Esophagus (tissue), 2 donors: ENCODE results near the gene RAB37. TPM values are rescaled to one million over a fixed set of nuclear protein-coding genes. Genes with fewer than 3 reads are reported as not detected.

Experiments used
- H3K27ac ChIP-seq, 2 donors: one replicate each; pipeline ENCODE4 v1.5.1; 2013; ENCODE audit warnings: low read depth in 2 of 2, mild to moderate bottlenecking in 2 of 2, inconsistent platforms in 1 of 2, low read length in 1 of 2, moderate library complexity in 1 of 2
- H3K27me3 ChIP-seq, 2 donors: one replicate each; pipeline ENCODE4 v1.6.1; 2013; ENCODE audit warnings: low read length in 2 of 2, control low read depth in 1 of 2, mild to moderate bottlenecking in 1 of 2; ENCODE audit not compliant: insufficient read depth in 2 of 2, control insufficient read depth in 1 of 2
- H3K36me3 ChIP-seq, 2 donors: one replicate each; pipeline ENCODE4 v1.6.1; 2013; ENCODE audit warnings: low read length in 1 of 2; ENCODE audit not compliant: control insufficient read depth in 2 of 2, insufficient read depth in 2 of 2
- H3K4me1 ChIP-seq, 2 donors: one replicate each; pipeline ENCODE4 v1.6.1; 2013; ENCODE audit warnings: low read length in 1 of 2; ENCODE audit not compliant: control insufficient read depth in 2 of 2, insufficient read depth in 2 of 2
- H3K4me3 ChIP-seq, 2 donors: one replicate each; pipeline ENCODE4 v1.5.1; 2013; ENCODE audit warnings: low read length in 2 of 2, mild to moderate bottlenecking in 2 of 2, low read depth in 1 of 2, moderate library complexity in 1 of 2
- H3K9me3 ChIP-seq, 2 donors: one replicate each; pipeline ENCODE4 v1.6.1; 2013; ENCODE audit warnings: mild to moderate bottlenecking in 2 of 2, low read depth in 1 of 2, low read length in 1 of 2, moderate library complexity in 1 of 2; ENCODE audit not compliant: control insufficient read depth in 2 of 2, insufficient read depth in 1 of 2
- WGBS, 2 donors: extraction: QIAGEN DNeasy Blood & Tissue Kit; methylation state at CpG; one replicate each; pipeline ENCODE4 v1.1.7; 2013; 5-methylcytosine and 5-hydroxymethylcytosine counted together
- polyA plus RNA-seq, 2 donors: library from polyadenylated mRNA; stranded (reverse); fragments of 200-250 nt; gene quantifications; one replicate each; pipeline ENCODE4 v1.2.3, GENCODE V29; 2013
- donor health status: healthy with polysubstance abuse.
- donor health status: Bipolar disorder and iron deficiency.

Gene RAB37
- polyA plus RNA-seq, 2 donors, result 0.66 to 0.86 TPM

DNA sequence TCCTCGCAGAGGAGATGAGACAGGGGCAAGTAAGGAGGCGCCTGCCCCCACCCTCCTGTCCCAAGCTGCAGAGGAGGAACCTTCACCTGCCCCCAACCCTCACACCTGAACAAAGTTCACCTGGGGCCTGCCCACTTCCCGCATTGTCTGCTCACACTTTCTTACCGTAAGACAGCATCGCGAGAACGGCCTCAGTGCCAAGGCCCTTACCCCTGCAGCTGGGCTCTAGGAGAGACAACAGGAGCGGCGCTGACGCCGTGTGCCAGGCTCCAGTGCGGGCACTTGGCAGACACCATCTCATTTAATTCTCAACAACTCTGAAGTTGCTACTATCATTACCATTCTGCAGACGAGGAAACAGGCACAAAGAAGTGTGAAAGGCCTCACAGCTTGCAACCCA is 35.0 kb downstream of the RAB37 start:
- peaks cover 22 to 56% of the 10 kb centered on the region in 2 donors for H3K36me3 ChIP-seq
- H3K4me1 ChIP-seq, result peaks cover 10 to 20% of the 10 kb centered on the region in 2 donors
- 80 to 82% methylated on average over 13 of the region's 13 CpGs for WGBS, 2 donors
- no peak overlapping the region for H3K4me3 ChIP-seq
- no peaks in the 10 kb centered on the region for H3K9me3 ChIP-seq
- no peaks in the 10 kb centered on the region for H3K27me3 ChIP-seq
- H3K27ac ChIP-seq, result no peak overlapping the region

DNA sequence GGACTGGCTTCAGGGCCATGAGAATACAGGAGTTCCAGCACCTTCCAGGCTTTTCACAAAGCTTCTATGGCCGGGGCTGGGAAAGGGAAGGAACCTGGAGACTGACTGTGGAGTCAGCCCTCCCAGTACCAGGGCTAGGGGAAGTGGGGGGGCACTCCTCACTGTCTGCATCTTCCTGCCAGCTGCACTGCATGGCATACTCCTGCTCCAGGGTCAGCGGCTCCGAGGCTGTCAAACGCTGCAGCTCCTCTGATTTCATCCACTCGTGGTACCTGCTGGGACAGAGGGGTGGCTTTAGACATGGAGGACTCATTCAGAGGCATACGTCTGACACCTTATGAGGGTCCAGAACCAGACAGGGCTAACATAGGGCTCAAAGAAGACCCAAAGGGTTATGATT is 36.4 kb downstream of the RAB37 start:
- no peaks in the 10 kb centered on the region for H3K27me3 ChIP-seq
- peaks cover 2 to 13% of the 10 kb centered on the region in 2 donors for H3K4me1 ChIP-seq
- 82 to 92% methylated on average over 6 of the region's 6 CpGs for WGBS, 2 donors
- peaks cover 18 to 48% of the 10 kb centered on the region in 2 donors for H3K36me3 ChIP-seq
- H3K4me3 ChIP-seq, result no peak overlapping the region
- no peak overlapping the region for H3K27ac ChIP-seq
- H3K9me3 ChIP-seq, result no peaks in the 10 kb centered on the region

DNA sequence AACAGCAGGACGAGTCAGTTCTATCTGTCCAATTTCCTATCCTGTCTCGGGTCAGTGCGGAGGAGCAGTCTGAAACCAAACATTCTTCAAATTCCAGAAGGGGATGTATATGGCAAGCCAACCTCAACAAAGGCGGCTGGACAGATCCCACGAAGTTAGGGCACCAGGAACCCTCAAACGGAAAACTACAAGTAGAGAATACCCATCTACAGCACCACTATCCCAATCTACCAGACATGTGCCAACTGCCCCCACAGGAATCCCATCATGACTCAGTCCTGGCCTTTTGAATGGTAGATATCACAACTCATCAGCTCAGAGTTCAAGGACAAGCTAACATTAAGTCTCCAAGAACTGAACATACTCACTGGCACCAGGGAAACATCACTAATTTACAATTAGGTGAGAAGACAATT is 36.8 kb downstream of the RAB37 start:
- H3K27ac ChIP-seq, result no peak overlapping the region
- peaks cover 2 to 12% of the 10 kb centered on the region in 2 donors for H3K4me1 ChIP-seq
- peaks cover 18 to 43% of the 10 kb centered on the region in 2 donors for H3K36me3 ChIP-seq
- H3K27me3 ChIP-seq, result no peaks in the 10 kb centered on the region
- no peak overlapping the region for H3K4me3 ChIP-seq
- WGBS, 2 donors, result 75% methylated on average over 6 of the region's 6 CpGs
- H3K9me3 ChIP-seq, result no peaks in the 10 kb centered on the region

DNA sequence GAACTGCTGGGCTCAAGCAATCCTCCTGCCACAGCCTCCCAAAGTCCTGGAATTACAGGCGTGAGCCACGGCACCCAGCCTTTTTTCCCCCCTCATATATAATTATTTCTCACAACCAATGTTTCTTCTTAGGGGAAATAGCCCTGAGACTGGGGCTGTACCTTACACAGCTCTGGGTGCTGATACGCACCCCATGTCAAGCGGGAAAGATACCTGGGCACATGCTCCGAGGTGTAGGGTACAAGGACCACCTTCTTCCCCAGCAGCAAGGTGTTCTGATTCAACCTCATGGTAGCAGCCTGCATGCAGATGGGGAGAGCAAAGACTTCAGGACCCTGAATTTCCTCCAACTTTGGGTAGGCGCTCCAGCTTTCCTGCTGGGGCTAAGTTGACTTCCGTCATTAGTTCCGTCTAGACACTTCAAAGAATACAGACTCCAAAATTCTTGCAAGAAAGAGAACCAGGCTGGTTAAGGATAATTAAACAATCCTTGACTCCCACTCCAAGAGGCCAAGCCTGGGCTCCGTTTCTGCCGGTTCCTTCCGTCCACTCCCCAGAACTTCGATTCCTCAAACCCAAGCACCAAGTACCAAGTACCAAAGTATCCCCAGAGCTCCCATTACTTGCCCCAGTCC is 38.5 kb downstream of the RAB37 start:
- H3K4me3 ChIP-seq, result peak overlapping the region; percentile 73 to 85
- no peaks in the 10 kb centered on the region for H3K27me3 ChIP-seq
- WGBS, 2 donors, result 35 to 37% methylated on average over 12 of the region's 12 CpGs
- peaks cover 0 to 11% of the 10 kb centered on the region in 2 donors for H3K4me1 ChIP-seq
- peaks cover 18 to 28% of the 10 kb centered on the region in 2 donors for H3K36me3 ChIP-seq
- peak overlapping the region; percentile 46 to 84 for H3K27ac ChIP-seq
- no peaks in the 10 kb centered on the region for H3K9me3 ChIP-seq

DNA sequence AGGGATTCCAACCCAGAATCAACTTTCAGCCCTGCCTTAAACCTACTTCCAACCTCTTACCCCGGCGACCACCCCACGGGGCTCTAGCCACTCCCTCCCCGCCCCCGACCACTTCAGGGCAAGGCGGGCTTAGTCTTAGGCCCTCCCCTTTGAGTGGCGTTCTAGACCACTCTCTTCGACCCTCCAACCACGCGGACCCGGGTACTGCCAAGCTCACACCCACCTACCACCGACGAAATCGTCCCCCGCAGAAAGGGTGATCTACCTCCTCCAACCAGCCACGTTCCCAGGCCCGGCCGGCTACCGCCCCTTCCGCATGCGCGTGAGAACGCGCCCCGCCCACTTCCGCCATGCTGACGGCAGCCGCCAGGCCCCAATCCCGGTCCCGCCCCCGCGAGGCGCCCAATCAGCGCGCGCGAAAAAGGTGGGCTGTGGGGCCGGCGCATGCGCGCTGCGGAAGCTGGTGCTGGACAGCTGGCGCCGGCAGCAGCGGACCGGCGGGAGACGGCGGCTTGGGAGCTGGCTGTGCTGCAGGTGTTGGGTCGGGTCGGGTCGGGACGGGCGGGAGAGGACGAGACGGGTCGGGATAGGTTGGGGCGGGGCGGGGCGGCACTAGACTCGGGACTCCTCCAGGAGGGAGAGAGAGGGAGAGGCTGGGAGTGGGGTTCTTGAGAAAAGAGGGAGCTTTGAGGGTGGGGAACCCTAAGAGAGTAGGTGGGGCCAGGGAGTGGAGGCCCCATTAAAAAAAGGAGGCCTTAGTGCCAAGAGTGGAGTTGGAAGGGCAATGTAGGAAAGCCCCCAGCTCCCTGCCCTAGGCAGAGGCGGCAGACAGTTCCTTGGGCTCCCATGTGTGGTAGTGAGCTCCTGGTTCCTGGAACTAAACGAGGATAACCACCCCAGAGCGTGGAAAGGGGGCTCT is 39.2 kb downstream of the RAB37 start, which contains the start of gene NAT9:
Gene NAT9, minus strand, starts transcription at position 302 of the 919 bp plus-strand sequence. CDS start 647 bp downstream, outside the sequence.
- H3K9me3 ChIP-seq, result no peaks in the 10 kb centered on the region
- peaks cover 0 to 9% of the 10 kb centered on the region in 2 donors for H3K4me1 ChIP-seq
- peaks cover 15 to 21% of the 10 kb centered on the region in 2 donors for H3K36me3 ChIP-seq
- WGBS, 2 donors, result 0 to 1% methylated on average over 64 of the region's 64 CpGs
- H3K27me3 ChIP-seq, result no peaks in the 10 kb centered on the region
- peak within 1 kb of the TSS; percentile 46 to 84 for H3K27ac ChIP-seq
- H3K4me3 ChIP-seq, result peak within 1 kb of the TSS; percentile 73 to 85

DNA sequence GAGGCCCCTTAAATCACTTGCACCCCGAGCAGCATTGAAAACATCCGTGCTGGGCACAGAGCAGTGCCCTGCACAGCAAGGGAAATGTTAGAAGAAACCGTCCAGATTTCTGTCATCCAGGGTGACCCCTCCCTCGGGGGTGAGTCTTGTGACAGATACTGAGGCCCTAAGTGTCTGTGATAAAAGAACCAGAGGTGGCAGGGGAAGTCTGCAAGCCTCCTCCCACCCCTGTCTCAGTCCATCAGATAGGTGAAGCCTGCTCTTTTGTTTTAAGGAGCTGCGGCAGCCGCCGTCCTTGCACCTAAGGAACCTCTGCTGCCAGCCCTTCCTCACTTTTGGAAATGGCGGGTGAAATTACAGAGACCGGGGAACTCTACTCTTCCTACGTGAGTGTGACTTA is 39.9 kb downstream of the RAB37 start:
- Histone ChIP-seq H3K9me3 (no peaks in the 10 kb centered on the region), H3K36me3 (peaks cover 8 to 15% of the 10 kb centered on the region in 2 donors), H3K4me3 (peak overlapping the region; percentile 73 to 85), H3K4me1 (peaks cover 0 to 9% of the 10 kb centered on the region in 2 donors), H3K27me3 (no peaks in the 10 kb centered on the region), H3K27ac (peak overlapping the region in 1 of 2 donors; percentile 59)
- 32 to 37% methylated on average over 10 of the region's 10 CpGs for WGBS, 2 donors

DNA sequence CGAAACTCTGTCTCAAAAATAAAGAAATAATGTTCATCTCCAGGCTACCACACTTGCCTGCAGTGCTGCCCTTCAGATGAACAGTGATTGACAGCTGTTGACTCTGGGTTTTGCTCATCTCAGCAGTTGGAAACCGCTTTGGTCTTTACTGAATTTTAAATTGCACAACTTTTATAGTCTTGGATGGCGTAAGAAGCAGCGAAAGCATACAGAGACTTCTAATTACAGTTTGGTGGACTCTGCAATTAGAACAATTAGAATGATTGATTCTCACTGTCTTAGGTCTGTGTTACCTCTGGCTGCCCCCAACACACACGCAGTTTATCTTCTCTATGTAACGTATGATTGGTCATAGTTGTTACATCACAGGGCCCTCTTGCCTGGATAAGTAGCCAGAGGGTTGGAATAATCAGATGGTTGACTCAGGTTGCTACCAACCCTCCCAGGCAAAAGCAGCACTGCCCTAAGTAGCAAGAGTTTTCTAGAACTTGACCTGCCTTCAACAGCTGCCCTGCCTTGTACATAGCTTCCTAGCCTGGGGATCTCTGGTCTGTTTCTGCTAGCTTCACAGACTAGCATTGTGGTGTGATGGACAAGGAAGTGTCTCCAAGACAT is 41.0 kb downstream of the RAB37 start:
- Histone ChIP-seq H3K9me3 (no peaks in the 10 kb centered on the region), H3K4me1 (peaks cover 0 to 9% of the 10 kb centered on the region in 2 donors), H3K36me3 (peaks cover 6 to 7% of the 10 kb centered on the region in 2 donors), H3K4me3 (no peak overlapping the region), H3K27ac (no peak overlapping the region), H3K27me3 (no peaks in the 10 kb centered on the region)
- WGBS, 2 donors, result 85 to 86% methylated on average over 6 of the region's 6 CpGs

DNA sequence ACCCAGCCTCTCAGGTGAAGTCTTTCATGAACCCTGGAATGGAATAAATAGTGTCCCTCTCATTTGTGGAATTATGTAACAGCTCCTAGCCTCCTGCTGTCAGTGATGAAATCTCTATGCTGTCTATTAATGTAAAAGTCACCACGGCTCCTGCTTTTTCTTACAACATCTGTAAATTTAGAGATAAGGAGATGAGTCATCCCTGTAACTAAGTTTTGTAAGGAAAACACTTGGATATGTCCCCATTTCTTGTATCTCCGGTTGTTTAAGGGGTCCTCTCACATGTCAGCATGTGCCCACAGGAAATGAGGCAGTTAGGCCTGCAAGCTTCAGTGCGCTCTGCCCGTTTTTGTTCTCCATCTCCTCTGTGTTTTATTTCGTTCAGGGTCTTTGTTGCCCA is 41.9 kb downstream of the RAB37 start:
- Histone ChIP-seq H3K27ac (no peak overlapping the region), H3K36me3 (no peaks in the 10 kb centered on the region), H3K4me1 (peaks cover 0 to 9% of the 10 kb centered on the region in 2 donors), H3K9me3 (no peaks in the 10 kb centered on the region), H3K4me3 (no peak overlapping the region), H3K27me3 (no peaks in the 10 kb centered on the region)
- 64 to 65% methylated on average over 5 of the region's 5 CpGs for WGBS, 2 donors

DNA sequence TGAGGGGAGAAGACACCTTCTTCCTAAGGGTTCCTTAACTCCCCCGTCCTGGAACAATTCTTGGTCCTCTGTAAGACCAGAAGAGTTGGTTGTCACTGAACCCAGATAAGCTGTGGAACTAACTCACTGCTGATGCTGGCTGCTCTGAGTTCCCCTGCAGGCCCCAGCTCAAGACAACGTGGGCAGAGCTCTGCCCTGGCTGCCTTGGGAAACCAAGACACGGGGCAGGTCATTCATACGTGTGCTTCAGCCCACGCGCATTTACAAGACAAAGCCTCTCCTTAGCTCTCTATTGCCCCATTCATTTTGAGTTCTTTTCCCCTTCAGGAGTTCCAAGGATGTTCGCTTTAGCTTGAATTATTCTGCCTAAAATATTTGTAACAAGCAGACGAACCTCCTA is 42.4 kb downstream of the RAB37 start:
- WGBS, 2 donors, result 82% methylated on average over 8 of the region's 8 CpGs
- H3K36me3 ChIP-seq, result no peaks in the 10 kb centered on the region
- H3K4me1 ChIP-seq, result peaks cover 0 to 9% of the 10 kb centered on the region in 2 donors
- H3K27ac ChIP-seq, result no peak overlapping the region
- H3K27me3 ChIP-seq, result no peaks in the 10 kb centered on the region
- H3K9me3 ChIP-seq, result no peaks in the 10 kb centered on the region
- no peak overlapping the region for H3K4me3 ChIP-seq
